Gastroesophageal sphincter (tissue), 4 donors: ENCODE measurements around the gene CCT7. TPM values are rescaled to one million over a fixed set of nuclear protein-coding genes. Genes with fewer than 3 reads are reported as not detected.

ENCODE experiments used
- ATAC-seq: fragments of 150-250 bp; one replicate; pipeline ENCODE4 v1.9.1; 2016; ENCODE audit warnings: mild to moderate bottlenecking, moderate library complexity
- H3K27ac ChIP-seq, 4 donors: fragments of 200-600 bp; sonication (generic) in 3 of 4; 1 replicate in 3 of 4; 2 replicates in 1 of 4; pipeline ENCODE4 v1.5.1; 2016 to 2019
- H3K27me3 ChIP-seq: fragments of 200-600 bp; sonication (generic); one replicate; pipeline ENCODE4 v1.5.1; 2019
- H3K36me3 ChIP-seq, 2 donors: fragments of 200-600 bp; sonication (generic); one replicate each; pipeline ENCODE4 v1.5.1; 2019; ENCODE audit warnings: control low read depth in 1 of 2
- H3K4me1 ChIP-seq, 3 donors: fragments of 200-600 bp; sonication (generic); 1 replicate in 2 of 3; 2 replicates in 1 of 3; pipeline ENCODE4 v1.5.1; 2016 to 2019; ENCODE audit warnings: control low read depth in 2 of 3
- H3K4me3 ChIP-seq, 2 donors: fragments of 200-600 bp; sonication (generic); one replicate each; pipeline ENCODE4 v1.5.1; 2019; ENCODE audit warnings: mild to moderate bottlenecking in 1 of 2, moderate library complexity in 1 of 2
- H3K9me3 ChIP-seq, 3 donors: fragments of 200-600 bp; sonication (generic); one replicate each; pipeline ENCODE4 v1.5.1; 2017 to 2019; ENCODE audit warnings: control low read depth in 2 of 3
- EP300 ChIP-seq: sonication (generic); formaldehyde crosslinking; IDR thresholded peaks from one replicate; pipeline ENCODE4 v1.6.1; 2017; ENCODE audit warnings: antibody characterized with exemption, mild to moderate bottlenecking
- POLR2A ChIP-seq, 2 donors: fragments of 450-650 bp; IDR thresholded peaks; one replicate each; pipeline ENCODE4 v1.6.1; 2017; ENCODE audit warnings: antibody characterized with exemption in 2 of 2, mild to moderate bottlenecking in 2 of 2, moderate library complexity in 1 of 2
- POLR2AphosphoS5 ChIP-seq: sonication (generic); formaldehyde crosslinking; IDR thresholded peaks from one replicate; pipeline ENCODE4 v1.6.1; 2017; ENCODE audit warnings: antibody characterized with exemption
- WGBS, 2 donors: methylation state at CpG; one replicate each; pipeline ENCODE4 v1.1.5; 2018; ENCODE audit warnings: low coverage in 1 of 2; 5-methylcytosine and 5-hydroxymethylcytosine counted together
- total RNA-seq, 4 donors: library from RNA; depleted of rRNA; stranded (reverse); fragments of >200 nt; gene quantifications; one replicate each; pipeline ENCODE4 v1.1.0, GENCODE V29; 2016
- TF ChIP-seq, protein P1 (sequence below), 4 experiments: fragments of 200-600 bp in 2 of 4; fragments of 450-650 bp in 2 of 4; sonication (generic) in 1 of 4; IDR thresholded peaks; one replicate each; pipeline ENCODE4 v1.5.1; 2017 to 2019; ENCODE audit warnings: antibody characterized with exemption in 4 of 4, mild to moderate bottlenecking in 2 of 4, moderate library complexity in 2 of 4

Gene CCT7
- total RNA-seq, 4 donors from 2014 or later, result 221 to 258 (median 240) TPM

GRCh38 chr2:73292906-73293533 is 58.9 kb downstream of the CCT7 start:
- Histone ChIP-seq H3K27me3 (peaks cover 100% of the 10 kb centered on the region), H3K4me1 (peaks cover 0 to 31% (median 10%) of the 10 kb centered on the region in 3 donors), H3K27ac (no peak overlapping the region), H3K36me3 (no peaks in the 10 kb centered on the region), H3K9me3 (no peaks in the 10 kb centered on the region), H3K4me3 (peak overlapping the region; percentile 23 to 49)
- ATAC-seq, result no peak
- WGBS, 2 donors, result 6% methylated on average over 7 of the region's 64 CpGs; no CpG with 5 or more reads in 1 of the 2 donors
- TF ChIP-seq EP300 (no peak), POLR2AphosphoS5 (no peak)

- peaks cover 100% of the 10 kb centered on the region for H3K27me3 ChIP-seq
- no peaks in the 10 kb centered on the region for H3K36me3 ChIP-seq
- peaks cover 0 to 31% (median 10%) of the 10 kb centered on the region in 3 donors for H3K4me1 ChIP-seq
- no peaks in the 10 kb centered on the region for H3K9me3 ChIP-seq
- TF ChIP-seq, protein P1, sequence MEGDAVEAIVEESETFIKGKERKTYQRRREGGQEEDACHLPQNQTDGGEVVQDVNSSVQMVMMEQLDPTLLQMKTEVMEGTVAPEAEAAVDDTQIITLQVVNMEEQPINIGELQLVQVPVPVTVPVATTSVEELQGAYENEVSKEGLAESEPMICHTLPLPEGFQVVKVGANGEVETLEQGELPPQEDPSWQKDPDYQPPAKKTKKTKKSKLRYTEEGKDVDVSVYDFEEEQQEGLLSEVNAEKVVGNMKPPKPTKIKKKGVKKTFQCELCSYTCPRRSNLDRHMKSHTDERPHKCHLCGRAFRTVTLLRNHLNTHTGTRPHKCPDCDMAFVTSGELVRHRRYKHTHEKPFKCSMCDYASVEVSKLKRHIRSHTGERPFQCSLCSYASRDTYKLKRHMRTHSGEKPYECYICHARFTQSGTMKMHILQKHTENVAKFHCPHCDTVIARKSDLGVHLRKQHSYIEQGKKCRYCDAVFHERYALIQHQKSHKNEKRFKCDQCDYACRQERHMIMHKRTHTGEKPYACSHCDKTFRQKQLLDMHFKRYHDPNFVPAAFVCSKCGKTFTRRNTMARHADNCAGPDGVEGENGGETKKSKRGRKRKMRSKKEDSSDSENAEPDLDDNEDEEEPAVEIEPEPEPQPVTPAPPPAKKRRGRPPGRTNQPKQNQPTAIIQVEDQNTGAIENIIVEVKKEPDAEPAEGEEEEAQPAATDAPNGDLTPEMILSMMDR (IDR thresholded peaks at IDR 0.05), result peak in 1 of 4 experiments; percentile 4
- TF ChIP-seq EP300, result no peak
- WGBS, 2 donors, result 0 to 7% methylated on average over 4 of the region's 45 CpGs
- peak within 1 kb of the TSS; percentile 23 to 49 for H3K4me3 ChIP-seq
- H3K27ac ChIP-seq, result no peak within 1 kb of the TSS
- ATAC-seq, result no peak
Measured at GRCh38 chr2:73293534-73294171, 59.5 kb downstream of the CCT7 start, which contains the start of gene EGR4. Gene EGR4, minus strand, starts transcription at chr2:73293548. Its CDS starts 231 bp downstream, at chr2:73293317.

GRCh38 chr2:73294239-73294638 is 60.1 kb downstream of the CCT7 start:
- no peak for ATAC-seq
- peaks cover 100% of the 10 kb centered on the region for H3K27me3 ChIP-seq
- H3K9me3 ChIP-seq, result no peaks in the 10 kb centered on the region
- WGBS, 2 donors, result 80 to 89% methylated on average over 1 to 2 of the region's 2 CpGs
- TF ChIP-seq, protein P1 (IDR thresholded peaks at IDR 0.05), result no peak
- TF ChIP-seq POLR2AphosphoS5, result no peak
- TF ChIP-seq EP300, result no peak
- no peak for TF ChIP-seq POLR2A (IDR thresholded peaks at IDR 0.05)
- no peak overlapping the region for H3K4me3 ChIP-seq
- H3K4me1 ChIP-seq, result peaks cover 0 to 31% (median 10%) of the 10 kb centered on the region in 3 donors
- H3K36me3 ChIP-seq, result no peaks in the 10 kb centered on the region
- H3K27ac ChIP-seq, result no peak overlapping the region

DNA sequence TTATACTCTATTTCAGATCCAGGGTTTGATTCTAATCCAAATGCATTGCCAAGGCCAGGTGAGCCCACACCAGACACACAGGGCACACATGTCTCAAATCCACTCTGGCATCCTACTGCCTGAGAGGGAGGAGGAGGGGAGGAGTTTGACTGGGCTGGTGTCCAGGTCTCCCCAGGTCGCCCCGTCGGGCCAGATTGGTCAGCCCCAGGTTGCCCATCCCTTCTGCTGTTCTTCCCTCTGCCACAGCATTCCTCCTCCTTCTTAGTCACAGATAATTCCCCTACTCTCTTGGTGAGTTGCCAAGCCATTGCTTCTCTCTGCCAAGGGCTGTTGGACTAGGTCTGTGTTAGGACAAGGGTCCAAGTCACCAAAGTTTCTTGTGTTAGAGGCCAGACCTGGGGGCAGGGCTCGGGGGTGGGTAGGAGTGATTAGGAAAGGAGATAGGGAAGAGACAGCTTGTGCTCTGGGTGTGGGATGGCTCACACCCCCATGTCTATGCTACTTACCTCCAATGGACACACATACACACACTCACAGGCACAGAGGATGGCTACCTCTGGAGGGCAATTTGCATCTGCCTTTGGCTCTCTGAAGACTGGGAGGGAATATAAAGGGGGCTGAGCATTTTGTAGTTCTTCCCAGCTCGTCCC is 61.8 kb downstream of the CCT7 start:
- TF ChIP-seq EP300 (no peak), POLR2AphosphoS5 (no peak), POLR2A (IDR thresholded peaks at IDR 0.05) (no peak)
- TF ChIP-seq, protein P1 (IDR thresholded peaks at IDR 0.05), result no peak
- Histone ChIP-seq H3K9me3 (no peaks in the 10 kb centered on the region), H3K36me3 (no peaks in the 10 kb centered on the region), H3K27me3 (peaks cover 92% of the 10 kb centered on the region), H3K4me1 (peaks cover 0 to 31% (median 10%) of the 10 kb centered on the region in 3 donors), H3K4me3 (no peak overlapping the region), H3K27ac (no peak overlapping the region)
- no peak for ATAC-seq
- 26 to 29% methylated on average over 3 to 5 of the region's 5 CpGs for WGBS, 2 donors

- no peak overlapping the region for H3K4me3 ChIP-seq
- H3K36me3 ChIP-seq, result no peaks in the 10 kb centered on the region
- peaks cover 82% of the 10 kb centered on the region for H3K27me3 ChIP-seq
- H3K9me3 ChIP-seq, result no peaks in the 10 kb centered on the region
- peaks cover 0 to 18% (median 6%) of the 10 kb centered on the region in 3 donors for H3K4me1 ChIP-seq
- 0% methylated on average over 2 of the region's 2 CpGs for WGBS, 2 donors
- no peak overlapping the region for H3K27ac ChIP-seq
- ATAC-seq, result no peak
- TF ChIP-seq POLR2A (IDR thresholded peaks at IDR 0.05) (no peak), POLR2AphosphoS5 (no peak), EP300 (no peak)
- TF ChIP-seq, protein P1 (IDR thresholded peaks at IDR 0.05), result no peak
Measured at GRCh38 chr2:73297151-73297559, 63.0 kb downstream of the CCT7 start.
